SU-DHL-6 (cell line): ENCODE measurements around the gene DNAJC12.
"Not testable (repeated sequence)": the region's sequence is repeated elsewhere in the genome, so short reads cannot be mapped to it uniquely, and the experiment has no call there.

Source experiments
- H2AFZ ChIP-seq: fragments of 200-600 bp; sonication (generic); 2 replicates; pipeline ENCODE4 v1.6.1; 2014; ENCODE audit warnings: low read depth, mild to moderate bottlenecking, moderate library complexity, mixed read lengths, antibody characterized with exemption, low read length; ENCODE audit not compliant: severe bottlenecking
- H3F3A ChIP-seq: fragments of 200-600 bp; shearing (Covaris generic); 2 replicates; pipeline ENCODE4 v1.6.0; 2016; ENCODE audit warnings: antibody characterized with exemption, mild to moderate bottlenecking; ENCODE audit not compliant: insufficient read depth
- H3K27ac ChIP-seq: fragments of 200-600 bp; sonication (generic); 2 replicates; pipeline ENCODE4 v1.5.1; 2016; ENCODE audit warnings: low read depth, mild to moderate bottlenecking, low read length, moderate library complexity, mixed read lengths
- H3K27me3 ChIP-seq: fragments of 200-600 bp; sonication (generic), shearing (Covaris generic); 2 replicates; pipeline ENCODE4 v1.6.0; 2014; ENCODE audit warnings: mild to moderate bottlenecking, low read length
- H3K36me3 ChIP-seq: fragments of 200-600 bp; sonication (generic); 2 replicates; pipeline ENCODE4 v1.6.1; 2014; ENCODE audit warnings: mild to moderate bottlenecking, low read length, mixed read lengths
- H3K4me2 ChIP-seq: fragments of 300-600, 200-600 bp; shearing (Covaris generic), sonication (generic); 2 replicates; pipeline ENCODE4 v1.6.0; 2014; ENCODE audit warnings: low read length, low read depth, mild to moderate bottlenecking; ENCODE audit not compliant: poor library complexity, severe bottlenecking
- H3K4me3 ChIP-seq: fragments of 200-600 bp; sonication (generic); 2 replicates; pipeline ENCODE4 v1.5.1; 2014; ENCODE audit warnings: antibody characterized with exemption, low read length, mild to moderate bottlenecking, mixed read lengths; ENCODE audit not compliant: insufficient read depth, poor library complexity, severe bottlenecking
- H3K79me2 ChIP-seq: fragments of 200-600 bp; sonication (generic); 2 replicates; pipeline ENCODE4 v1.6.1; 2014; ENCODE audit warnings: mild to moderate bottlenecking, low read length, moderate library complexity; ENCODE audit not compliant: insufficient read depth
- H3K9ac ChIP-seq: fragments of 200-600 bp; sonication (generic); 2 replicates; pipeline ENCODE4 v1.7.0; 2014; ENCODE audit warnings: mild to moderate bottlenecking, low read length
- H3K9me2 ChIP-seq: fragments of 200-600 bp; sonication (generic); replicated peaks from 2 replicates; pipeline ENCODE4 v1.6.1; 2014; ENCODE audit warnings: low read length; ENCODE audit not compliant: insufficient read depth
- H3K9me3 ChIP-seq: fragments of 200-600 bp; sonication (generic); 2 replicates; pipeline ENCODE4 v1.6.1; 2014; ENCODE audit warnings: low read length, mixed read lengths; ENCODE audit not compliant: insufficient read depth
- H4K20me1 ChIP-seq: fragments of 200-600 bp; sonication (generic); 2 replicates; pipeline ENCODE4 v1.6.1; 2014; ENCODE audit warnings: low read depth, mild to moderate bottlenecking, antibody characterized with exemption, low read length, moderate library complexity, mixed read lengths
- EZH2phosphoT487 ChIP-seq: fragments of 200-600 bp; sonication (generic), shearing (Covaris generic); conservative IDR thresholded peaks from 2 replicates; pipeline ENCODE4 v1.6.1; 2018; ENCODE audit warnings: mild to moderate bottlenecking, antibody characterized with exemption, low read length, moderate library complexity, mixed read lengths
- TF ChIP-seq, protein P1 (sequence below): fragments of 200-600 bp; sonication (generic); IDR thresholded peaks from one replicate; pipeline ENCODE4 v1.5.1; 2017; ENCODE audit warnings: antibody characterized with exemption, mild to moderate bottlenecking, low read length, moderate library complexity; ENCODE audit not compliant: insufficient read depth, poor library complexity, severe bottlenecking

DNAJC12 gene

DNA sequence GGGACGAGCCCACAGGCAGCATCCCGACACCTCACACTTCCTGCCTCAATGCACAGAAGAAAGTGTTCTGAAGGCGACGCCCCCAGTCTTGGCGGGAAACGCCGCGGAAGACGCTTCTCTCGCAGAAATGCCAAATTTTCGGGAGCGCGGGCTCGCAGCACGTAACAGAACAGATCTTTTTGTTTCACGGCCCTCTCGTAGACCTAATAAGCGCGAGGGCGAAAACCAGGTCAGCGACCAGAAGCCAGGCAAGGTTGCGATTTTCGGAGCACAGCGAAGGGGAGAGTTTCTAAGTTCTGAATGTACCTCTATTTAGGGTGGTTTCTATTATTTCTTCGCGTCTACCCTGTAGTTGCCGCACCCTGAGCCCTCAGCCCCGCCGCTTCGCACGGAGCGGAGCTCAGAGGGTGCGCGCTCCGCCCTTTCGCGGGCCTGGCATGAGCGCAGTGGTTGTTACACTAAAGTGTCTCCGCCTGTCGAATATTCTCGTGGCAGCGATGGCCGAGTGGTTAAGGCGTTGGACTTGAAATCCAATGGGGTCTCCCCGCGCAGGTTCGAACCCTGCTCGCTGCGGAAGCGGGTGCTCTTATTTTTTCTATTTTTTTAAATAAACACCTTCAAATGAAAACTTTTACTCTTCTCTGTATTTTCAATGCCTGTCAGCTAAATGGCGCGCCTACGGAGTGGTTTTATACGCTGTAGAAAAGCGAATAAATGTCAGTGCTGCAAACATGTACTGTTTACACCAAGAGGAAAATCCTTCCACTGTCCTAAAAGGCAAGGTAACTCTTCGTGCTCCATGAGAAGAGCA lies 73.8 kb downstream of the DNAJC12 start:
- Histone ChIP-seq H3K36me3 (no peaks in the 10 kb centered on the region), H3K79me2 (no peaks in the 10 kb centered on the region), H3K9me2 (no peaks in the 10 kb centered on the region), H3K9ac (peak overlapping the region; percentile 74), H3K9me3 (no peaks in the 10 kb centered on the region), H2AFZ (peak overlapping the region; percentile 83), H3F3A (peaks cover 8% of the 10 kb centered on the region; the same call in 1 of the 2 replicates), H3K27me3 (no peaks in the 10 kb centered on the region), H4K20me1 (no peaks in the 10 kb centered on the region), H3K4me2 (peak overlapping the region; percentile 74), H3K27ac (peak overlapping the region; percentile 94), H3K4me3 (peak overlapping the region; percentile 67)
- TF ChIP-seq, protein P1, sequence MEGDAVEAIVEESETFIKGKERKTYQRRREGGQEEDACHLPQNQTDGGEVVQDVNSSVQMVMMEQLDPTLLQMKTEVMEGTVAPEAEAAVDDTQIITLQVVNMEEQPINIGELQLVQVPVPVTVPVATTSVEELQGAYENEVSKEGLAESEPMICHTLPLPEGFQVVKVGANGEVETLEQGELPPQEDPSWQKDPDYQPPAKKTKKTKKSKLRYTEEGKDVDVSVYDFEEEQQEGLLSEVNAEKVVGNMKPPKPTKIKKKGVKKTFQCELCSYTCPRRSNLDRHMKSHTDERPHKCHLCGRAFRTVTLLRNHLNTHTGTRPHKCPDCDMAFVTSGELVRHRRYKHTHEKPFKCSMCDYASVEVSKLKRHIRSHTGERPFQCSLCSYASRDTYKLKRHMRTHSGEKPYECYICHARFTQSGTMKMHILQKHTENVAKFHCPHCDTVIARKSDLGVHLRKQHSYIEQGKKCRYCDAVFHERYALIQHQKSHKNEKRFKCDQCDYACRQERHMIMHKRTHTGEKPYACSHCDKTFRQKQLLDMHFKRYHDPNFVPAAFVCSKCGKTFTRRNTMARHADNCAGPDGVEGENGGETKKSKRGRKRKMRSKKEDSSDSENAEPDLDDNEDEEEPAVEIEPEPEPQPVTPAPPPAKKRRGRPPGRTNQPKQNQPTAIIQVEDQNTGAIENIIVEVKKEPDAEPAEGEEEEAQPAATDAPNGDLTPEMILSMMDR: no peak
- TF ChIP-seq EZH2phosphoT487: no peak

DNA sequence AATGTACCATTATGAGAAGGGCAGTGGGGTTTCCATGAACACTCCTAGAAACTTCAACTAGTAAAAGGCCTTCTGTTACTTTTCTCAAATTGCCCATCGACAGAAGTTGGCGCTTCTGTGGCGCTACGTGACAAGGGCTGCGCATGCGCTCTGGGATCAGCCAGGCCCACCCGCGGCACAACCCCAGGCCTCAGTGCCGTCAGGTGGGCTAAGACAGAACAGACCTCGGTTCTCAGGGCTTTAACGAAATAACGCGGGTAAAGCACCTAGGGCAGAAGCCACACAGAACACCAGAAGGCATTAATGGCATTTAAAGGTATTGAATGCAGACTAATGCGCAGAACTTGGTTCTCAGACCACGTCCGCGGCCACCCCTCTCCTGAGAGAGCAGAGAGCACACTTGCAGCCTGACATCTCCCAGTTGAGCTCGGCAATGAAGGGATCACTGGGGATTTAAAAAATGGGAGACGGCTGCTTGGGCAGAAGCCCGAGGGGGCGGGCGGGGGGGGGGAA lies 74.4 kb downstream of the DNAJC12 start:
- Histone ChIP-seq H3K4me3 (peak overlapping the region; percentile 28), H3F3A (peaks cover 8% of the 10 kb centered on the region; the same call in 1 of the 2 replicates), H3K27me3 (no peaks in the 10 kb centered on the region), H3K27ac (peak overlapping the region; percentile 94), H2AFZ (peak overlapping the region; percentile 93), H3K36me3 (no peaks in the 10 kb centered on the region), H3K79me2 (no peaks in the 10 kb centered on the region), H3K9me2 (no peaks in the 10 kb centered on the region), H3K9ac (peak overlapping the region; percentile 74), H3K4me2 (peak overlapping the region; percentile 74), H3K9me3 (no peaks in the 10 kb centered on the region), H4K20me1 (no peaks in the 10 kb centered on the region)
- no peak for TF ChIP-seq EZH2phosphoT487
- TF ChIP-seq, protein P1: no peak

- H3K27ac ChIP-seq, H3K27me3 ChIP-seq, H3K9ac ChIP-seq, H4K20me1 ChIP-seq, H3K9me2 ChIP-seq, H3K4me2 ChIP-seq, H3K79me2 ChIP-seq, H3K36me3 ChIP-seq, H3K9me3 ChIP-seq, H3K4me3 ChIP-seq, H2AFZ ChIP-seq, H3F3A ChIP-seq: not testable (repeated sequence)
These were observed 75.4 kb downstream of the DNAJC12 start for GRCh38 chr10:67762567-67762966.

DNA sequence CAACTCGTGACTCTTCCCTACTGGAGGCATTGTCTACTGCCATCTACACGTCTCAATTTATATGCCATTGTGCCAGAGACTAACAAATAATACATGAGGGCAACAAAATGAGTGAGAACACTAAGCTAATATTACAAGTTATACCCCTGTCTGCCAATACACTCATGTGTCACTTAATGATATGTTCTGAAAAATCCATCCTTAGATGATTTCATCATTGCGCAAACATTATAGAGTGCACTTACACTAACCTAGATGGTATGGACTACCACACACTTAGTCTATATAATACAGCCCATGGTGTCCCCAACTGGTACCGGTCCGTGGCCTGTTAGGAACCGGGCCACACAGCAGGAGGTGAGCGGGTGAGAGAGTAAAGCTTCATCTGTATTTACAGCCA lies 77.7 kb downstream of the DNAJC12 start:
- no peaks in the 10 kb centered on the region for H3K79me2 ChIP-seq

More for the DNA sequence above, 77.7 kb downstream of the DNAJC12 start:
- Histone ChIP-seq H3K27ac (no peak overlapping the region), H3K9me3 (no peaks in the 10 kb centered on the region), H3K4me2 (no peak overlapping the region), H3K36me3 (no peaks in the 10 kb centered on the region), H3K27me3 (no peaks in the 10 kb centered on the region), H3K9ac (no peak overlapping the region), H3K9me2 (no peaks in the 10 kb centered on the region), H3F3A (peaks cover 8% of the 10 kb centered on the region; the same call in 1 of the 2 replicates), H2AFZ (no peak overlapping the region), H3K4me3 (no peak overlapping the region), H4K20me1 (no peaks in the 10 kb centered on the region)
- TF ChIP-seq EZH2phosphoT487: no peak
- TF ChIP-seq, protein P1: no peak
